GM20431 (cell line): ENCODE data around the gene PRKCB.
"Not testable (repeated sequence)": the region's sequence is repeated elsewhere in the genome, so short reads cannot be mapped to it uniquely, and the experiment has no call there.

ENCODE experiments used
- in situ Hi-C: fragments of 300-500 bp; cut with MseI, MboI; formaldehyde crosslinking; loops from one replicate; pipeline ENCODE4 v1.15.0; 2020; ENCODE audit warnings: low sequenced_read_pairs; ENCODE audit not compliant: unreplicated experiment

Gene PRKCB

GRCh38 chr16:24138575-24138974, 302.8 kb downstream of the PRKCB start:
- in situ Hi-C loops = no loop called here

- in situ Hi-C loops = no loop called here
These were observed 303.5 kb downstream of the PRKCB start for GRCh38 chr16:24139282-24139681.

- in situ Hi-C loops = no loop called here
These were observed 304.9 kb downstream of the PRKCB start for GRCh38 chr16:24140730-24141129.

- in situ Hi-C loops = no loop called here
These were observed 305.7 kb downstream of the PRKCB start for GRCh38 chr16:24141466-24141865.

- in situ Hi-C loops = no loop called here
These were observed 306.1 kb downstream of the PRKCB start for GRCh38 chr16:24141917-24142316.

- in situ Hi-C loops = no loop called here
These were observed 310.1 kb downstream of the PRKCB start for GRCh38 chr16:24145927-24146326.

- in situ Hi-C loops = no loop called here
These were observed 310.7 kb downstream of the PRKCB start for GRCh38 chr16:24146518-24146917.

- in situ Hi-C loops = no loop called here
These were observed 313.3 kb downstream of the PRKCB start for GRCh38 chr16:24149102-24149501.

GRCh38 chr16:24150282-24150681, 314.5 kb downstream of the PRKCB start:
- in situ Hi-C loops = no loop called here

GRCh38 chr16:24151482-24151939, 315.7 kb downstream of the PRKCB start:
- in situ Hi-C loops = no loop called here

GRCh38 chr16:24152048-24152447, 316.3 kb downstream of the PRKCB start:
- in situ Hi-C loops = not testable (repeated sequence)

- in situ Hi-C loops = no loop called here
These were observed 317.0 kb downstream of the PRKCB start for GRCh38 chr16:24152826-24153225.

- in situ Hi-C loops = no loop called here
These were observed 321.0 kb downstream of the PRKCB start for GRCh38 chr16:24156777-24157176.

- in situ Hi-C loops = no loop called here
These were observed 328.2 kb downstream of the PRKCB start for GRCh38 chr16:24163935-24164334.

- in situ Hi-C loops = no loop called here
These were observed 328.6 kb downstream of the PRKCB start for GRCh38 chr16:24164416-24164815.

GRCh38 chr16:24165273-24165672, 329.5 kb downstream of the PRKCB start:
- in situ Hi-C loops = no loop called here

GRCh38 chr16:24166661-24167528, 331.1 kb downstream of the PRKCB start:
- in situ Hi-C loops = no loop called here

GRCh38 chr16:24168856-24169255, 333.1 kb downstream of the PRKCB start:
- in situ Hi-C loops = no loop called here

- in situ Hi-C loops = no loop called here
These were observed 334.6 kb downstream of the PRKCB start for GRCh38 chr16:24170407-24170806.

- in situ Hi-C loops = no loop called here
These were observed 338.7 kb downstream of the PRKCB start for GRCh38 chr16:24174504-24174903.

- in situ Hi-C loops = no loop called here
These were observed 339.2 kb downstream of the PRKCB start for GRCh38 chr16:24174957-24175356.

- in situ Hi-C loops = no loop called here
These were observed 342.7 kb downstream of the PRKCB start for GRCh38 chr16:24178496-24178895.
